Ovary (tissue), 3 donors: ENCODE data around the gene ADGRV1.

Experiments used
- CTCF ChIP-seq, 3 donors: fragments of 450-650 bp in 2 of 3; fragments of 200-600 bp in 1 of 3; IDR thresholded peaks; one replicate each; pipeline versions ENCODE4 v1.5.1 to v1.8.0; 2016 to 2022; ENCODE audit warnings: antibody characterized with exemption in 3 of 3, mild to moderate bottlenecking in 1 of 3
- EP300 ChIP-seq: sonication (generic); formaldehyde crosslinking; IDR thresholded peaks from one replicate; pipeline ENCODE4 v1.6.1; 2017; ENCODE audit warnings: antibody characterized with exemption
- donor health status: DM: no; HTN: no; CAD: no.

- TF ChIP-seq CTCF (IDR thresholded peaks at IDR 0.05) (no peak), EP300 (no peak)
These were observed 131.7 kb downstream of the ADGRV1 start for GRCh38 chr5:90690307-90690706.
